HepG2 (cell line): ENCODE results near the gene ATF1. TPM values are rescaled to one million over a fixed set of nuclear protein-coding genes. Genes with fewer than 3 reads are reported as not detected.

ENCODE experiments used
- BCL3 ChIP-seq: sonication (generic); formaldehyde crosslinking; IDR thresholded peaks from 2 replicates; pipeline ENCODE4 v1.5.1; 2020; ENCODE audit warnings: mild to moderate bottlenecking, missing genetic modification reagents, moderate library complexity
- BORCS8-MEF2B ChIP-seq: sonication (generic); formaldehyde crosslinking; IDR thresholded peaks from 2 replicates; pipeline ENCODE4 v1.8.0; 2022; ENCODE audit warnings: mild to moderate bottlenecking, missing genetic modification reagents
- DMAP1 ChIP-seq: IDR thresholded peaks from 2 replicates; pipeline ENCODE4 v1.6.1; 2016
- DR1 ChIP-seq: sonication (generic); formaldehyde crosslinking; IDR thresholded peaks from 2 replicates; pipeline ENCODE4 v1.8.0; 2021; ENCODE audit warnings: mild to moderate bottlenecking, missing genetic modification reagents, inconsistent platforms
- ELF4 ChIP-seq: sonication (generic); formaldehyde crosslinking; IDR thresholded peaks from 2 replicates; pipeline ENCODE4 v1.5.0; 2020; ENCODE audit warnings: missing genetic modification reagents, mild to moderate bottlenecking, moderate library complexity, borderline replicate concordance
- ESRRA ChIP-seq: sonication (generic); formaldehyde crosslinking; IDR thresholded peaks from 2 replicates; pipeline ENCODE4 v1.5.1; 2020; ENCODE audit warnings: mild to moderate bottlenecking, low read depth, missing genetic modification reagents
- GATA4 ChIP-seq: sonication (generic); IDR thresholded peaks from 2 replicates; pipeline ENCODE4 v1.6.1; 2016; ENCODE audit warnings: antibody characterized with exemption, low read depth, borderline replicate concordance
- KDM5A ChIP-seq: fragments of 200-600 bp; sonication (generic); IDR thresholded peaks from 2 replicates; pipeline ENCODE4 v1.7.0; 2018; ENCODE audit warnings: antibody characterized with exemption, mild to moderate bottlenecking, low read length, borderline replicate concordance
- KLF12 ChIP-seq: sonication (generic); formaldehyde crosslinking; IDR thresholded peaks from 2 replicates; pipeline ENCODE4 v1.4.0; 2020; ENCODE audit warnings: missing genetic modification reagents, borderline replicate concordance
- MIXL1 ChIP-seq: IDR thresholded peaks from 2 replicates; pipeline ENCODE4 v1.6.1; 2016
- NRL ChIP-seq: sonication (generic); formaldehyde crosslinking; IDR thresholded peaks from 2 replicates; pipeline ENCODE4 v1.5.0; 2020; ENCODE audit warnings: missing genetic modification reagents, mild to moderate bottlenecking, moderate library complexity, borderline replicate concordance
- PRPF4 ChIP-seq: fragments of 200-400 bp; formaldehyde crosslinking; IDR thresholded peaks from 2 replicates; pipeline ENCODE4 v1.6.1; 2016; ENCODE audit warnings: low read length, low read depth; ENCODE audit not compliant: poor library complexity, severe bottlenecking
- RCOR2 ChIP-seq: IDR thresholded peaks from 2 replicates; pipeline ENCODE4 v1.6.1; 2016; ENCODE audit warnings: missing biosample characterization, missing genetic modification reagents
- SETDB1 ChIP-seq: sonication (generic); formaldehyde crosslinking; IDR thresholded peaks from 2 replicates; pipeline ENCODE4 v1.5.1; 2020; ENCODE audit warnings: missing genetic modification reagents, mild to moderate bottlenecking, borderline replicate concordance
- SMAD1 ChIP-seq: sonication (generic); formaldehyde crosslinking; IDR thresholded peaks from 2 replicates; pipeline ENCODE4 v1.4.0; 2020; ENCODE audit warnings: missing genetic modification reagents, low read depth, mild to moderate bottlenecking, borderline replicate concordance
- ZEB1 ChIP-seq: IDR thresholded peaks from 2 replicates; pipeline ENCODE4 v1.6.1; 2012; ENCODE audit warnings: mild to moderate bottlenecking, low read depth, inconsistent platforms; ENCODE audit not compliant: insufficient replicate concordance
- ZFP90 ChIP-seq: sonication (generic); formaldehyde crosslinking; IDR thresholded peaks from 2 replicates; pipeline ENCODE4 v1.8.0; 2022; ENCODE audit warnings: missing genetic modification reagents, mild to moderate bottlenecking, inconsistent platforms, borderline replicate concordance
- ZNF224 ChIP-seq: sonication (generic); formaldehyde crosslinking; IDR thresholded peaks from 2 replicates; pipeline ENCODE4 v1.5.0; 2020; ENCODE audit warnings: mild to moderate bottlenecking, missing genetic modification reagents
- ZNF253 ChIP-seq: sonication (generic); formaldehyde crosslinking; IDR thresholded peaks from 2 replicates; pipeline ENCODE4 v1.8.0; 2022; ENCODE audit warnings: mild to moderate bottlenecking, missing genetic modification reagents, borderline replicate concordance
- ZNF607 ChIP-seq: sonication (generic); formaldehyde crosslinking; IDR thresholded peaks from 2 replicates; pipeline ENCODE4 v1.5.1; 2020; ENCODE audit warnings: missing genetic modification reagents, mild to moderate bottlenecking, borderline replicate concordance
- ZNF614 ChIP-seq: IDR thresholded peaks from 2 replicates; pipeline ENCODE4 v1.6.1; 2018; ENCODE audit warnings: missing biosample characterization, missing genetic modification reagents, inconsistent platforms, borderline replicate concordance
- ZNF839 ChIP-seq: sonication (generic); formaldehyde crosslinking; IDR thresholded peaks from 2 replicates; pipeline ENCODE4 v1.4.0; 2020; ENCODE audit warnings: missing genetic modification reagents, mild to moderate bottlenecking, borderline replicate concordance
- polyA plus RNA-seq, 8 experiments: library from polyadenylated mRNA; depleted of rRNA in 3 of 8; stranded (reverse) in 7 of 8; unstranded in 1 of 8; fragments of >200 nt; fragmentation: Illumina TruSeq in 4 of 8; extraction: Trizol in 4 of 8; gene quantifications; 2 replicates each; pipeline versions ENCODE4 v1.2.1 to v1.2.3, GENCODE V29; 2011 to 2016; ENCODE audit warnings: low read depth in 4 of 8, missing spikeins in 1 of 8, mixed read lengths in 1 of 8; ENCODE audit not compliant: insufficient read depth in 1 of 8
- total RNA-seq, 5 experiments: library from RNA; depleted of rRNA; stranded (reverse); fragments of >200 nt; fragmentation: Illumina TruSeq; extraction: Trizol; gene quantifications; 2 replicates each; pipeline ENCODE4 v1.2.3, GENCODE V29; 2016; ENCODE audit warnings: low read depth in 1 of 5
- TF ChIP-seq, protein P1 (sequence below): sonication (generic); formaldehyde crosslinking; IDR thresholded peaks from 2 replicates; pipeline ENCODE4 v1.4.0; 2020; ENCODE audit warnings: missing genetic modification reagents
- TF ChIP-seq, protein P2 (sequence below): sonication (generic); formaldehyde crosslinking; IDR thresholded peaks from 2 replicates; pipeline ENCODE4 v1.4.0; 2020; ENCODE audit warnings: missing genetic modification reagents, borderline replicate concordance

The ATF1 gene
- total and polyA plus RNA-seq, 2 of the 13 experiments (the other 11 are each of a cell fraction or from before 2014, with no cell fraction given): 29.3 to 52.0 TPM

DNA sequence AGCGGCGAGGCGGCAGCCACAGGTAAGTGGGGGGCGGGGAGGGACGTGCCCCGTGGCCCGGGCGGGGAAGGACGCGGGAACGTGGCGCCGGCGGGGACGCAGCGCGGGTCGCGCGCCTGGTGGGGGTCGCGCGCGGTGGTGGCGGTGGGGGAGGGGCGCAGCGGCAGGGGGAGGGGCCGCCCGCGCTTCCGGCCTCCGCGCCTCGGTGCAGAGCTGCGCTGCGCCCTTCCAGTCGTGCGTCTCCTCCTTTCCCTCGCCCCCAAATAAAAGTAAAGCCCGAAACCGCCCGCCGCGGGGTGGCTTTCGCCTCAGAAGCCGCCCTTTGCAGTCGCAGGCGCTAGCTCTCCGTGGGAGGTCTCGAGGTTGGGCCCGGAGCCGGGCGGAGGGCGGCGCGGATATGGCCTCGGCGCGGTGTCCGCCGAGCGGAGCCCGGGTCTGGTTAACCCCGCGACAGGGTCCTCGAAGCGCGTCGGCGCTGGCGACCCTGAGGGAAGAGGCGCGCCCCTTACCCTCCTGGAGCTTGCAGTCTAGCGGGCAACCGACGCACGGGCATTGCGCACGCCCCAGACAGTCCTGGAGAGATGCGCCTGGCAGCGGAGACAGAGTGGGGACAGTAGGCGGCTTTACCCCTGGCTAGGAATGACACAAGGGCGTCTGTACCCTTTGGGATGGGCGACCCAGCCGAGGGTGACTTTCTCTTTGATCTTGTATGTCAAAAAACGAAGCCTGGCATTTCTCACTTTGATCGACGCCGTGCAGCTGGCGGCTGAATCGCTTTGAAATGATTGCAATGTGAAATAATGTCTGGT lies 589 bp downstream of the ATF1 start (continued):
- TF ChIP-seq ZNF224: peak; percentile 89; the same call in 1 of the 2 replicates
- TF ChIP-seq ESRRA (CRISPR knock-in tag): no peak
- peak; percentile 54; the same call in 1 of the 2 replicates for TF ChIP-seq KDM5A
- peak; percentile 56 for TF ChIP-seq ZFP90 (CRISPR knock-in tag)
- no peak for TF ChIP-seq SETDB1 (CRISPR knock-in tag)
- no peak for TF ChIP-seq GATA4
- TF ChIP-seq ZNF839: no peak
- TF ChIP-seq NRL (CRISPR knock-in tag): peak; percentile 43; the same call in 1 of the 2 replicates
- no peak for TF ChIP-seq MIXL1 (CRISPR knock-in tag)
- no peak for TF ChIP-seq RCOR2 (CRISPR knock-in tag)
- TF ChIP-seq KLF12 (CRISPR knock-in tag): 0 out of 2 replicates have a peak, but pooled peaks have one; percentile 41
- no peak for TF ChIP-seq ZNF614
- TF ChIP-seq DR1 (CRISPR knock-in tag): no peak
- TF ChIP-seq BCL3: peak; percentile 62; the same call in 1 of the 2 replicates
- TF ChIP-seq ZNF253: no peak
- no peak for TF ChIP-seq PRPF4
- TF ChIP-seq, protein P1, sequence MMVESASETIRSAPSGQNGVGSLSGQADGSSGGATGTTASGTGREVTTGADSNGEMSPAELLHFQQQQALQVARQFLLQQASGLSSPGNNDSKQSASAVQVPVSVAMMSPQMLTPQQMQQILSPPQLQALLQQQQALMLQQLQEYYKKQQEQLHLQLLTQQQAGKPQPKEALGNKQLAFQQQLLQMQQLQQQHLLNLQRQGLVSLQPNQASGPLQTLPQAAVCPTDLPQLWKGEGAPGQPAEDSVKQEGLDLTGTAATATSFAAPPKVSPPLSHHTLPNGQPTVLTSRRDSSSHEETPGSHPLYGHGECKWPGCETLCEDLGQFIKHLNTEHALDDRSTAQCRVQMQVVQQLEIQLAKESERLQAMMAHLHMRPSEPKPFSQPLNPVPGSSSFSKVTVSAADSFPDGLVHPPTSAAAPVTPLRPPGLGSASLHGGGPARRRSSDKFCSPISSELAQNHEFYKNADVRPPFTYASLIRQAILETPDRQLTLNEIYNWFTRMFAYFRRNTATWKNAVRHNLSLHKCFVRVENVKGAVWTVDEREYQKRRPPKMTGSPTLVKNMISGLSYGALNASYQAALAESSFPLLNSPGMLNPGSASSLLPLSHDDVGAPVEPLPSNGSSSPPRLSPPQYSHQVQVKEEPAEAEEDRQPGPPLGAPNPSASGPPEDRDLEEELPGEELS (CRISPR knock-in tag): no peak
- 0 out of 2 replicates have a peak, but pooled peaks have one; percentile 2 for TF ChIP-seq DMAP1 (CRISPR knock-in tag)
- no peak for TF ChIP-seq ZNF607
- TF ChIP-seq ELF4 (CRISPR knock-in tag): no peak; the same call in 1 of the 2 replicates
- TF ChIP-seq, protein P2, sequence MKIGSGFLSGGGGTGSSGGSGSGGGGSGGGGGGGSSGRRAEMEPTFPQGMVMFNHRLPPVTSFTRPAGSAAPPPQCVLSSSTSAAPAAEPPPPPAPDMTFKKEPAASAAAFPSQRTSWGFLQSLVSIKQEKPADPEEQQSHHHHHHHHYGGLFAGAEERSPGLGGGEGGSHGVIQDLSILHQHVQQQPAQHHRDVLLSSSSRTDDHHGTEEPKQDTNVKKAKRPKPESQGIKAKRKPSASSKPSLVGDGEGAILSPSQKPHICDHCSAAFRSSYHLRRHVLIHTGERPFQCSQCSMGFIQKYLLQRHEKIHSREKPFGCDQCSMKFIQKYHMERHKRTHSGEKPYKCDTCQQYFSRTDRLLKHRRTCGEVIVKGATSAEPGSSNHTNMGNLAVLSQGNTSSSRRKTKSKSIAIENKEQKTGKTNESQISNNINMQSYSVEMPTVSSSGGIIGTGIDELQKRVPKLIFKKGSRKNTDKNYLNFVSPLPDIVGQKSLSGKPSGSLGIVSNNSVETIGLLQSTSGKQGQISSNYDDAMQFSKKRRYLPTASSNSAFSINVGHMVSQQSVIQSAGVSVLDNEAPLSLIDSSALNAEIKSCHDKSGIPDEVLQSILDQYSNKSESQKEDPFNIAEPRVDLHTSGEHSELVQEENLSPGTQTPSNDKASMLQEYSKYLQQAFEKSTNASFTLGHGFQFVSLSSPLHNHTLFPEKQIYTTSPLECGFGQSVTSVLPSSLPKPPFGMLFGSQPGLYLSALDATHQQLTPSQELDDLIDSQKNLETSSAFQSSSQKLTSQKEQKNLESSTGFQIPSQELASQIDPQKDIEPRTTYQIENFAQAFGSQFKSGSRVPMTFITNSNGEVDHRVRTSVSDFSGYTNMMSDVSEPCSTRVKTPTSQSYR (CRISPR knock-in tag): peak; percentile 94
- no peak for TF ChIP-seq SMAD1
- no peak; the same call in 1 of the 2 replicates for TF ChIP-seq BORCS8-MEF2B (CRISPR knock-in tag)
- TF ChIP-seq ZEB1: peak; percentile 35
